Pulmonary artery endothelial cell (primary cell): ENCODE measurements around the gene PHKA1. TPM values are rescaled to one million over a fixed set of nuclear protein-coding genes. Genes with fewer than 3 reads are reported as not detected.
"Not testable (repeated sequence)": the region's sequence is repeated elsewhere in the genome, so short reads cannot be mapped to it uniquely, and the experiment has no call there.

Experiments used
- DNase-seq: peaks from one replicate; pipeline ENCODE4 v3.0.0-alpha.2; 2011; ENCODE audit warnings: low read depth, low spot score
- total RNA-seq: library from RNA; depleted of rRNA; stranded (reverse); fragments of >200 nt; gene quantifications from 2 replicates; pipeline ENCODE4 v1.2.3, GENCODE V29; 2014

PHKA1 gene
- total RNA-seq: 9.6 and 12.4 TPM in 2 replicates

DNA sequence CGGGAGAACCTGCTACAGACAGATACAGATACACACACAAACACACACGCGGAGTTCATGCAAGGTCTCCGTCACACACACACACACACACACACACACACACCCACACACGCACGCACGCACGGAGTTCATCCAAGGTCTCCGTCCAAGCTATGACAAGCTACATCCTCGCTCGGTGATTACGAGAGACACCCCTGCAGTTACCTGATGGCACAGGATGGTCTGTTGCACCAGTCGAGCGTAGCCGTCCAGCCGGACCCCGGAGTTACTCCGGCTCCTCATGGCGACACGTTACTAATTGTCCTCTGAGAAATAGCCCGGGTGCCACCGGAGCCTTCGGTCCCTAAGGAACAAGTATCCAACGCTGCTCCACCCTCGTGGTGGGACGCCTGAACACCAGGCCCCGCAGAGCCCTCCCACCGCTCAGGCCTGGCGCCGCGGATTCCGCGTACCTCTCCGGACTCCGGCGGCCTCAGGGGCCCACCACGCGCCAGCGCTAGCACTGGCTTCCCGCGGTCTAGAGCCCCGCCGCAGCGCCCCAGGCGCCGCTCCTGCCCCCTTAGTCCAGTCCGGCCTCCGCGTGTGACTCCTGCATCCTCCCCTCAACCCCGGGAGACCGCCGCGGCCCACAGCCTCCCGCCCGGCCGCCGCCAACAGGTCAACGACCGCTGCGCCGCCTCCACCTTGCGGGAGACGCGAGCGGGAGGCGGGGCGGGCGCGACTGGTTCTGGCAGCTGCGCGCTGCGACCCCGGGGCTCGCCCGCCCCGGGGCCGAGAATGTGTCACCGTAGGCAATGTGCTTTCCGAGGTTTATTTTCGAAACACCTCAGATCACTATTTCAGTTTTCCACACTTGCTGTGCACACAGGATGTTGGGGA, at the start of gene PHKA1:
Gene PHKA1, minus strand, starts transcription at position 708 of the 879 bp plus-strand sequence. Its CDS starts 426 bp downstream, at position 282.
- not testable (repeated sequence) for DNase-seq

DNA sequence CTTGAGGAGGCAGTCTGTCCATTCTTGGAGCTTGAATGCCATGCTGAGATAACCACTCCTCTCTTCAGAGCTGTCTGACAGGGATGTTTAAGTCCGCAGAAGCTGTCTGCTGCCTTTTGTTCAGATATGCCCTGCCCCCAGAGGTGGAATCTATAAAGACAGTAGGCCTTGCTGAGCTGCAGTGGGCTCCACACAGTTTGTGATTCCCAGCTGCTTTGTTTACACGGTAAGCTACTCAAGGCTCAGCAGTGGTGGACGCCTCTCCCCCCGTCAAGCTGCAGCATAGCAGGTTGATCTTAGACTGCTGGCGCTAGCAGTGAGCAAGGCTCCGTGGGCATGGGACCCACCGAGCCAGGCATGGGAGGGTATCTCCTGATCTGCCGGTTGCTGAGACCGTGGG, 46.3 kb upstream of the PHKA1 start:
- not testable (repeated sequence) for DNase-seq

DNA sequence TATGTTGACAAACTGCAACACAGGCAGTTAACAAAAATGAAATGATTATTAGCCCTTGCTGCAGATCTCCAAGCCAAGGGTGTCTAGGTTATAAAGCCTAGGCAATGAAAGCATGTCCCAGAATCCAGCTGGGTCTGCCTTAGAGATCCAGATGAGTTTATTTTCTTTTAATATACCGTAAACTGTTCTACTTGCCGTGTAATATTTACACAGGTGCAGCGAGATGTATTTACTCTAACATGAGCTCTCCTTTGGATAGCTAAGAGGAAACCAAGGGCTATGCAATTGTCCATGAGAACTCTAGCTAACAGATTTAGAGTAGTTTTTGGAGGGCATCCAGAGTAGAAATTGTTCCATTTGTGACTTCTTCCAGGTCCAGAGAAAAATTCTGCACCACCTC, 34.4 kb upstream of the PHKA1 start:
- DNase-seq: not testable (repeated sequence)

DNA sequence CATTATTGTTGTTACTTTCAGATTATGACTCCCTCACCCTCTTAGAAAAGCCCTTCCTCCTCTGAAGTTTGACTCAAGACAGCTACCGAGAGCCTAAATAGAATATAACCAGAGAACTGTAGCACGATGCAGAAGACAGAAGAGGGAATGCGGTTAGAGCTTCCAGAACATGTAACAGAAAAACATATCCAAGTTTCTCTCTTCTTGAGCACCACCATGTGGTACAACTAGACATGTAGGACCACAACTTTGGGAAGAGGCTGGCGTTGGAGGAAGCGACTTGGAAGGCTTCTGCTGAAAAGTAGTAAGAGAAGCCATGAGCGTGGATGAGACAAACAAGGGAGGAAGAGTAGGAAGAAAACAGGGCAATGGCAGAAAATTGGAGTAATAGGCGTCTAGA, 31.4 kb upstream of the PHKA1 start:
- DNase-seq: not testable (repeated sequence)

DNA sequence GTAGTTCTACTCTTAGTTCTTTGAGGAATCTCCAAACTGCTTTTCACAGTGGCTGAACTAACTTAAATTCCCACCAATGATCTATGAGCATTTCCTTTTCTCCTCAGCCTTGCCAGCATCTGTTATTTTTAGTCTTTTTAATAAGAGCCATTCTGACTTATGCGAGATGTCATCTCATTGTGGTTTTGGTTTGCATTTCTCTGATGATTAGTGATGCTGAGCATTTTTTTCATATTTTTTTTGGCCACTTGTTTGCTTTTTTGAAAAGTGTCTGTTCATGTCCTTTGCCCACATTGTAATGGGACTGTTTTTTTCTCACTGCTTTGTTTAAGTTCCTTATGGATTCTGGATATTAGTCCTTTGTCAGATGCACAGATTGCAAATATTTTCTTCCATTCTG, 21.5 kb upstream of the PHKA1 start:
- no peak for DNase-seq

DNA sequence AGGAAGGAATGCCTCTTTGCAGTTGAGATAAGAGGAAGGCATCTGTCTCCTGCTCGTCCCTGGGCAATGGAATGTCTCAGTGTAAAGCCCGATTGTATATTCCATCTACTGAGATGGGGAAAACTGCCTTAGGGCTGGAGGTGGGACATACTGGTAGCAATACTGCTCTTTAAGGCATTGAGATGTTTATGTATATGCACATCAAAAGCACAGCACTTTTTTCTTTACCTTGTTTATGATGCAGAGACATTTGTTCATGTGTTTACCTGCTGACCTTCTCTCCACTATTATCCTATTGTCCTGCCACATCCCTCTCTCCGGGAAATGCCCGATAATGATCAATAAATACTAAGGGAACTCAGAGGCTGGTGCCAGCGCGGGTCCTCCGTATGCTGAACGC, 19.5 kb upstream of the PHKA1 start:
- DNase-seq: not testable (repeated sequence)

DNA sequence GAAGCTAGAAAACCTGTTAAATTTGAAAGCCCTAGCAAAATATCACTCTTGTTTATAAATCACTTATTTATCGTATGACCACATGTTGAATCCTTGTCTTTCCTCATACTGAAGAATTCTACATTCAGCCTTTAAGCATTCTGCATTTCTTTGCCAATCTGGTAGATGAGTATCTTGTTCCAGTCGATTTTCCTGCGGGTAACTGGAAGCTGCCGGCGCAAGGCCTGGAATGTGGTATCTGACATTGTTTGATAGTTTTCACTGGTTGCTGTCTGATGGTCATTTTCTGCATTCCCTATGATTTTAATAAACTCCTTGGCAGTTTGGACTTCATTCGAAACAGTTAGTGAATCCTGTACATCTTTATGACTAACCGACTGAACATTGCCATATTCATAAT, 13.7 kb upstream of the PHKA1 start:
- no peak for DNase-seq

DNA sequence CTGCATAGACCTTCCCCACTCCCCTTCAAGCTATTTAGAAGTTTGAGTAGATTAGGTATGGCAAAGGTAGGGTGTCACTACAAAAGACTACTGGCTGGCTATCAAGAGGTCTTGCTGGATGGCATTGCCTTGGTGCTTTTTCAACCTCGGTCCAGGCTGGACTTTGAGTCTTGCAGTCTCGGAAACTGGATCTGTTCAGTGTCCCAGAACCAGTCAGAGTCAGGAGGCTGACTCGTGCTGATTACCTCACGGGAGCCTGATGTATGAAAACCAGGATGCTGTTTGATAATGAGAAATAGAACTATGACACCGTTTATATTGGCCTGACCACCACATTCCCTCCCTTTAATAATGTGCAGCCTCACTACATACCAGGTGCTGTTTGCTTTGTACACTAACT, 2.7 kb upstream of the PHKA1 start:
- DNase-seq: no peak

DNA sequence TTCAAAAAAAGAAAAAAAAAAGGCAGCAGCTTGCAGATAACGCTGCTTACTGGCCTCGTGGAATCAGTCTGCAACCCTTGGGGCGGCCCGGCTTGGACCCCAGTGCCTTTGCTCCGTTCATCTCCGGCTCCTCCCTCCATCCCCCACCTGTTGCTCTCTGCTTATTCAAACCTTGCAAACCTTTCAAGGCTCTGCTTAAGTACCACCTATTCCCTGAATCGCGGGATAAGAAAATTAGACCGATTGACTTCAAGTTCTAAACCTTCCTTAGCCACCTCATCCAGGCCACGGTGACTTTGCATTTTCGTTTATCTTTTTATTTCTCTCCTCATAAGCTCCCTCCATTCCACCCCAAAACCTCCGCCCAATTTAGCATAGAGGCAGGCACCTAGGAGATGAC, 1.4 kb upstream of the PHKA1 start:
- DNase-seq: no peak

DNA sequence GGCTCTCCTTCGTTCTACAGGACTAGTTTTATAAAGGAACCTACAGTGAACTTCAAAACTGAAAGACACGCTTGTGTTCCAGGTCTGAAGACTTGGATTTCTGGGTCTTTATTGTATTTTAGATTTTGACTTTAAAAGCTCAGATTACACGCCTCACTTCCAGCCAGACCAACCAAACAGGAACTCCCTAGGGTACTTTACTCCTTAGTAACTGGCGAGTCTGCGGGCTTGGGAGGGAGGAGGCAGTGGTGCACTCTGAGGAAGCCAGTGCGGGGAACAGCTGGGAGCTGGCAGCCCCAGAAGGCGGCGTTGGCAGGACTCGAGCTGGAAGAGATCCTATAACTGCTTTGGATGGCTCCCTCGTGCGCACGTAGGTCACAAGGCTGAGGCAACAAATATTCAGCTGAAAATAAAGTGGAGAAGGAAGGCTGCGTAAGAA, 391 bp upstream of the PHKA1 start:
- peak; percentile 3 for DNase-seq

DNA sequence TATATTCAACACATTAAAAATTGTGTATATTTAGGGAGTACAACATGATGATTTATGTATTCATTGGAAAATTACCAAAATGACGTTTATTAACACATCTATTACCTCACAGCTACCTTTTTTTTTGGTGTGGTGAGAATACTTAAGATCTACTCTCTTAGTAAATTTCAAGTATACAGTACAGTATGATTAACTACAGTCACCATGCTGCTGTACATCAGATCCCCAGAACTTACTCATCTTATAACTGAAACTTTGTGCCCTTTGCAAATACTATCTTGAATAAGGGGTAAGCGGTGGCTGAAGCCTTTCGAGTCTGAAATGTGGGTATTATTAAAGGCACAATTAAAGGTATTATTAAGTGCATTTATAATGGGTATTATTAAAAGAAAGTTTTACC, 976 bp downstream of the PHKA1 start:
- DNase-seq: no peak

DNA sequence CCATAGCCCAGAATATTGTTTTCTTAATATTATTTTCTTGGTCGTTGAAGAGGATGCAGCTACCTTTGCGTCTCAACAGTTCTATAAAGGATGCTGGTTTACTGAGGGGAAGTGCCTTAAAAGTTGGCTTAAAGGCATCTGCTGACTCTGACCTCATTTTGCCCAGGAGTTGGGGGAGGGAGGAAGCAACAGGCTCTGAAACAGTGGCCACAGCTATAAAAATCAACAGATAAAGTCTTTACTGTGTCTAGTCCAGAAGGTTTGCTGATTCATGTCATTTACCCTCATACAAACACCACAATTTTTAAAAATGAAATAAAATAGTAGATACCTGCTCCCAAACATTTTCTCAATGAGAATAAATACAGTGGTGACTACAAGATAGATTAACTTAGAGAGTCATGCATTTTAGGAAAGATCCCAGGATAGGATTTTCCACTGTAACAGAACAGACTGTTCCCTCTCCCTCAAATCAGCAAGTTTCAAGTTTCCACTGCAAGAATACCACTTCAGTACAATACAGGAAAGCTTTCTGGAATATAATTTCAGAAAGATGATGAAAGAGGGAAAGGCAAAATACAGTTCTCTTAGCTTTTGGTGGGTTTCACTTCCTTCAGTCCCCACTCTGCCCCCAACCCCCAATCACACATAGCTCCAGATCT, 1.9 kb downstream of the PHKA1 start:
- DNase-seq: no peak

DNA sequence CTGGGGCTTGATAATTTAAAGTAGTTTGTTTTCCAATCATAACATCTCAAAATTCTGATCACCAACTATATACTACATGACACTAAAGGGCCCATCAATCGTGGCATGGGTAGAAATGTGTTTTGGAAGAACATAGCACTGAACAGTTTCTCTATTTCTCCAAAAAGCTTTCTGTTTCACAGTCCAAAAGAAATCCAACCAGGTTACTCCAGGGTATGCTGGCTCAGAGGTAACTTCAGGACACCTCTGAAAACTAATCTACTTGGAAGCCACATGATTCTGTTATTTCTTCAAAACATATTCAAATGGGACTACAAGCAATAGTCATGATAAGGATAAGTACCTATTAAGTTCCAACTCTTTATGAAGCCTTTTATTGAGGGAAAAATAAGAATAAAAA, 8.3 kb downstream of the PHKA1 start:
- DNase-seq: no peak

DNA sequence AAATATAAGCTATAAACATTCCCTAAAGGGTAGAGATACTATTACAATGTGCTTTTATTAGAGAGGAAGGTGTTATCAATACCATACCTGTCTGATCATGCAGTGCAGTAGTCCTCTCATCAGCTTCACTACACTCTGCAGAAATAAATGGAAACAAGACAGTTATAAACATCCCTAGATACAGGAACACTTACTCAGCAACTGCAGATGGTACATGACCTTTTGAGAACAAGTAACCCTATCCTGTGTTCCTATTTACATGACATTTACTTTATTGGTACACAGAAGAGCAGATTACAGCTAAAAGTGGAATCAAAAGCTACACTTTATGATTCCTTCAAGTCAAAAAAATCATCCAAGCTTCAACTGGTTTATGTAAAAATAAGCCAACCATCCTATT, 9.0 kb downstream of the PHKA1 start:
- DNase-seq: no peak

DNA sequence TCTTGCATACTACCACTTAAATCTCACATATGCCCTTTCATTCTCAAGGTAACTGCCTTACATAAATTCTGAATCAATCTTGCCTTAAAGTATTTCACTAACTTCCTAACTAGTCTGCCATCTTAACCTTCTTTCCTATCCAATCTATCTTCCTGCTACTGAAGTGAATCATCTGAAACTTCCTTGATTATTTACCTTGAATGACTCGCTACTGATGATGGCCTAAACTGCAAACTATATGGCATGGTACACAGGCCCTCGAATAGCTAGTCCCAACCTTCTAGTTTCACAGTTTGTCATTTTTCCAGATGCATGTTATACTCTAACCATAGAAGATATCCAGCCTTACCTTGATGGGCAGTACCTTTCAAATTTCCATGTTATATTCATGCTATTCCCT, 19.9 kb downstream of the PHKA1 start:
- DNase-seq: no peak

DNA sequence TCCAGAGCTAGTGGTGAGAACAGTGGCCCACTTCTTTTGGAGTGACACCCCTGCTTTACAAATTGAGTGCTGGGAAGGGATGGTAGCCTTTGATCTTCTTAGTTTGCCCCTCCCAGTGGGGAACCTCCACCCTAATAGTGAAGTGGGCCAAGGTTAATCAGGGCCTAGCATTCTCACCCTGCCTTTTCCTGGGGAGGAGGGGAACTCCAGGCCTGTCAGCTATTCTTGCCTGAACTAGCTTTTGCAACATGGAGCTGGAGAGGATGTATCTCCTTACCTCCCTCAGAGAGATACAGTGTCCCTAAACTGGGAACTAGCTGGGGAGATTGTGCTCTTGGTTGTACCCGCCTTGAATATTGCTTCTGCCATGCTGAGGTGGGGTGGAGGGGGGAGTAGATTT, 20.6 kb downstream of the PHKA1 start:
- DNase-seq: no peak

DNA sequence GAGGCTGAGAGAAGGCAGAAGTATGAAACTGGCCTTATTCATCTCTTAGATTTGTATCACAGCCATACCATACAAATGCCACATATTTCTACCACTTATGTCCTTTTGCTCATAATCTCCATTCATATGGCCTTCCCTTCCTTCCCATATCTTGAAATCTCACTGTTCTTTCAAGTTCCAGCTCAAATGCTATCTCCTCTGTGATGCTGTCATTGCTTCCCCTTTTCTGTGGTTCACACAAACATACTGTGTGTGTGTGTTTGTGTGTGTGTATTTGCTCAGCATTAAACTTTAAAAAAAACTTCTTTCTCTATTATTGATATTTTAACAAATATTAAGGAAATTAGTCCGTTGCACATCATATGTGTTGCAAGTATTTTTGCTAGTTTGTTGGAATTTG, 26.7 kb downstream of the PHKA1 start:
- no peak for DNase-seq

DNA sequence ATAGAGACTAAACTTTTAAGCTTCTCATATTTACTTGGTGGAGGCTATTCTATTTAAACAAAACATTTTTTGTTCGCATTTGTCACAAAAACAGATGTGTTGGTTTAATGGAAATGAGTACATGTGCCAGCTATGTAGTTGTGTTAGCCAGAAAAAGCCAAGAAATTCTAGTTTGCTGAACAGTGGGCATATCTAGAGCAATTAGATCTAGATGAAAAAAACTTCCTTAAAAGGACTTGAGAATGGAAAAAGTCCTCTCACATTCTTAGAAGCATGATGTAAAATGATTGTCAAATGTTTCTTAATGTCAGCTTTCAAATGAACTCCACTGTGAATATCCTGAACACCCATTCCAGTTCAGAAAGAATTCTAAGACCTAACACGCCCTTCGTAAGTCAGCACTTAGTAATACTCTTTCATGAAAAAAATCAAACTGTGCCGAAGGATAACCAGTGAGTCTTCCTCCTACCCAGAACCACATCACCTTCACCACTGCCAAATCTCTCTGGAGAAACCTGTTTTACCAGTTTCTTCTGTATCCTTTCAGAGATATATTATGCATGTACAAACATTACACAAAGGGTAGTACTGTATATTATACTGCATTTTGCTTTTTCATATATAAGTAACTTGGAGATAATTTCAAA, 28.2 kb downstream of the PHKA1 start:
- DNase-seq: no peak

DNA sequence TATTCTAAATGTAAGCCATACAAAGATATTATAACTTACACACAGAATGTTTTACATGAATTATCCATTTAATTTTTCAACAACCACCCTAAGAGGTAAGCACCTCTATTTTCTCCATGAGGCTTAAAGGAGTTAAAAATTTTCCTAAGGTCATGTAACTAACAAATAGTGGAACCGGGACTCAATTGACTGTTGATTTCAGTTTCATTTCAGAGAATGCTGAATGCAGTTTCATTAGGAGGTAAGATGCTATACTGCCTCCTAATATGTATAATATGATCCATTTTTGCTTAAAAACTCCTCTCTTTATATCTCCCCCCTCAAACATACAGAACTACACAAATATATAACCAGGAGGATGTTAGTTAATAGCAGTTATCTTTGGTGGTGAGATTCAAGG, 29.1 kb downstream of the PHKA1 start:
- DNase-seq: no peak

DNA sequence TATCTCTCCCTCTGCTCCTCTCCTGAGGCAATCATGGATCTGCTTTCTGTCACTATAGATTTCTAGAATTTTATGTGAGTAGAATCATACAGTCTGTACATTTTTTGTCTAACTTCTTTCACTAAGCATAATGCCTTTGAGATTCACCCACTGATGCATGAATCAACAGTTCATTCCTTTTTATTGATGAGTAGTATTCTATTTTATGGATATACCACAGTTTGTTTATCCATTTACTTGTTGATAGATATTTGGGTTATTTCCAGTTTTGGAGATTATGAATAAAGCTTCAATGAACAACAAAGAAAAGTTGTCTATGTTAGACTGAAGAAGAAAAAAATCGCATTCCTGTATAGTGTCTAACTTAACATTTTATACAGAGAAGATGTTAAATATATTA, 30.5 kb downstream of the PHKA1 start:
- DNase-seq: no peak

DNA sequence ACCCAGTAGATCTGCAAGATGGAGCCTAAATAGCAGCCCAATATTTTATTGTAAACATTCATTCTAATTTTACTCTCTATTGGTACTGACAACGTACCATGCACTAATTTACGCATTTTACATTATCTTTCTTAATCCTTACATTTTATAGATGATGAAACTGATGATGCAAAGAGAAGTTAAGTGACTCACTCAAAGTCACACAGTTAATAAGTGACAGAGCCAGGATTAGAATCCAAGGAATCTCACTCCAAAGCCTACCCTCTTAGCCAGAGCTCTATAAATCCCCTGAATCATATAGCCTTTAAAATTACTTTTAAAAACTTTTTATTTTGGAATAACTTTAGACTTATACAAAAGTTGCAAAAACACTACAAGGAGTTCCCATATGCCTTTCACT, 37.6 kb downstream of the PHKA1 start:
- no peak for DNase-seq

DNA sequence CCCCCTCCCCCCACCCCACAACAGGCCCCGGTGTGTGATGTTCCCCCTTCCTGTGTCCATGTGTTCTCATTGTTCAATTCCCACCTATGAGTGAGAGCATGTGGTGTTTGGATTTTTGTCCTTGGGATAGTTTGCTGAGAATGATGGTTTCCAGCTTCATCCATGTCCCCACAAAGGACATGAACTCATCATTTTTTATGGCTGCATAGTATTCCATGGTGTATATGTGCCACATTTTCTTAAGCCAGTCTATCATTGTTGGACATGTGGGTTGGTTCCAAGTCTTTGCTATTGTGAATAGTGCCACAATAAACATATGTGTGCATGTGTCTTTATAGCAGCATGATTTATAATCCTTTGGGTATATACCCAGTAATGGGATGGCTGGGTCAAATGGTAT, 40.2 kb downstream of the PHKA1 start:
- not testable (repeated sequence) for DNase-seq
